GM23338 (cell line): Measurements from ENCODE around the gene BAIAP2. TPM values are rescaled to one million over a fixed set of nuclear protein-coding genes. Genes with fewer than 3 reads are reported as not detected.

Experiments
- ATAC-seq: fragments of 200-7000 bp; cut with Tn5 transposase; 3 replicates; pipeline ENCODE4 v1.9.1; 2020
- DNase-seq: peaks from one replicate; pipeline ENCODE4 v3.0.0-alpha.2; 2015; ENCODE audit warnings: low spot score
- H2AFZ ChIP-seq: fragments of 200-600 bp; sonication (generic); 2 replicates; pipeline ENCODE4 v1.8.0; 2016; ENCODE audit warnings: antibody characterized with exemption, mild to moderate bottlenecking, moderate library complexity
- H3F3A ChIP-seq: fragments of 200-600 bp; sonication (generic); replicated peaks from 2 replicates; pipeline ENCODE4 v1.8.0; 2017; ENCODE audit warnings: antibody characterized with exemption, mixed run types, low read depth
- H3K27ac ChIP-seq: fragments of 200-600 bp; sonication (generic); 2 replicates; pipeline ENCODE4 v1.6.1; 2016; ENCODE audit warnings: low read depth
- H3K27me3 ChIP-seq: fragments of 200-600 bp; sonication (generic); 2 replicates; pipeline ENCODE4 v1.8.0; 2016; ENCODE audit warnings: mild to moderate bottlenecking, mixed run types, moderate library complexity; ENCODE audit not compliant: insufficient read depth
- H3K36me3 ChIP-seq: fragments of 200-600 bp; sonication (generic); 2 replicates; pipeline ENCODE4 v1.8.0; 2016; ENCODE audit warnings: mild to moderate bottlenecking; ENCODE audit not compliant: insufficient read depth
- H3K4me1 ChIP-seq: fragments of 200-600 bp; sonication (generic); 2 replicates; pipeline ENCODE4 v1.8.0; 2016; ENCODE audit warnings: mild to moderate bottlenecking, moderate library complexity; ENCODE audit not compliant: insufficient read depth
- H3K4me2 ChIP-seq: fragments of 200-600 bp; sonication (generic); 2 replicates; pipeline ENCODE4 v1.7.1; 2017; ENCODE audit warnings: mixed run types
- H3K4me3 ChIP-seq: fragments of 200-600 bp; sonication (generic); 2 replicates; pipeline ENCODE4 v1.6.1; 2016; ENCODE audit warnings: mixed run types
- H3K79me2 ChIP-seq: fragments of 200-600 bp; sonication (generic); replicated peaks from 2 replicates; pipeline ENCODE4 v1.8.0; 2017; ENCODE audit warnings: mild to moderate bottlenecking; ENCODE audit not compliant: insufficient read depth
- H3K9me2 ChIP-seq: fragments of 200-600 bp; sonication (generic); 2 replicates; pipeline ENCODE4 v1.8.0; 2017; ENCODE audit not compliant: insufficient read depth
- H4K20me1 ChIP-seq: fragments of 200-600 bp; sonication (generic); replicated peaks from 2 replicates; pipeline ENCODE4 v1.8.0; 2017; ENCODE audit warnings: mild to moderate bottlenecking; ENCODE audit not compliant: insufficient read depth
- H3K27ac Mint-ChIP-seq: 2 replicates; pipeline ENCODE4 v1.8.0; 2020; ENCODE audit warnings: inconsistent platforms, mild to moderate bottlenecking, moderate library complexity, mixed read lengths
- H3K27me3 Mint-ChIP-seq: 3 replicates; pipeline ENCODE4 v1.8.0; 2022; ENCODE audit warnings: low read depth, mild to moderate bottlenecking, moderate library complexity, mixed read lengths, inconsistent platforms; ENCODE audit not compliant: insufficient read depth, poor library complexity
- H3K36me3 Mint-ChIP-seq: 3 replicates; pipeline ENCODE4 v1.8.0; 2021; ENCODE audit warnings: low read depth, mild to moderate bottlenecking, inconsistent platforms, moderate library complexity, mixed read lengths
- H3K4me1 Mint-ChIP-seq: 3 replicates; pipeline ENCODE4 v1.8.0; 2020; ENCODE audit warnings: mild to moderate bottlenecking, inconsistent platforms, mixed read lengths
- H3K4me3 Mint-ChIP-seq: 3 replicates; pipeline ENCODE4 v1.8.0; 2021; ENCODE audit warnings: moderate library complexity, mild to moderate bottlenecking, inconsistent platforms, mixed read lengths
- H3K9me3 Mint-ChIP-seq: 3 replicates; pipeline ENCODE4 v1.8.0; 2020; ENCODE audit warnings: moderate library complexity, mild to moderate bottlenecking, inconsistent platforms, mixed read lengths
- CREB1 ChIP-seq: fragments of 250-450 bp; sonication (Bioruptor Pico); IDR thresholded peaks from 2 replicates; pipeline ENCODE4 v1.5.0; 2020; ENCODE audit warnings: low read depth, mild to moderate bottlenecking, moderate library complexity
- EZH2 ChIP-seq: fragments of 200-600 bp; sonication (generic); IDR thresholded peaks from one replicate; pipeline ENCODE4 v1.8.0; 2017; ENCODE audit warnings: antibody characterized with exemption, mild to moderate bottlenecking, low read depth; ENCODE audit not compliant: unreplicated experiment
- EZH2phosphoT487 ChIP-seq: fragments of 200-600 bp; sonication (generic); IDR thresholded peaks from one replicate; pipeline ENCODE4 v1.8.1; 2018; ENCODE audit warnings: antibody characterized with exemption; ENCODE audit not compliant: unreplicated experiment
- JUNB ChIP-seq: IDR thresholded peaks from one replicate; pipeline ENCODE4 v1.6.1; 2016; ENCODE audit warnings: antibody characterized with exemption; ENCODE audit not compliant: unreplicated experiment
- NANOG ChIP-seq: IDR thresholded peaks from 2 replicates; pipeline ENCODE4 v1.6.1; 2016; ENCODE audit warnings: antibody characterized with exemption, borderline replicate concordance
- POLR2AphosphoS5 ChIP-seq: IDR thresholded peaks from 2 replicates; pipeline ENCODE4 v1.6.1; 2016; ENCODE audit warnings: antibody characterized with exemption, low read depth
- STAT1 ChIP-seq: IDR thresholded peaks from one replicate; pipeline ENCODE4 v1.6.1; 2016; ENCODE audit warnings: antibody characterized with exemption; ENCODE audit not compliant: unreplicated experiment
- ZNF114 ChIP-seq: fragments of 250-450 bp; sonication (Bioruptor Pico); IDR thresholded peaks from 2 replicates; pipeline ENCODE4 v1.5.0; 2020; ENCODE audit warnings: mild to moderate bottlenecking, moderate library complexity
- ZNF331 ChIP-seq: fragments of 250-450 bp; sonication (Bioruptor Pico); IDR thresholded peaks from 2 replicates; pipeline ENCODE4 v1.5.0; 2020; ENCODE audit warnings: low read depth, mild to moderate bottlenecking, moderate library complexity
- polyA plus RNA-seq: library from polyadenylated mRNA; unstranded; fragments of >200 nt; fragmentation: Nextera tagmentation; extraction: Ambion mirVana; gene quantifications from 2 replicates; pipeline ENCODE4 v1.2.1, GENCODE V29; 2016
- total RNA-seq: library from RNA; depleted of rRNA; stranded (reverse); fragments of >200 nt; shearing (Covaris generic); gene quantifications from 2 replicates; pipeline ENCODE4 v1.2.3, GENCODE V29; 2014
- TF ChIP-seq, protein P1 (sequence below): IDR thresholded peaks from one replicate; pipeline ENCODE4 v1.6.1; 2018; ENCODE audit warnings: antibody characterized with exemption; ENCODE audit not compliant: unreplicated experiment
- TF ChIP-seq, protein P2 (sequence below): IDR thresholded peaks from 2 replicates; pipeline ENCODE4 v1.6.1; 2016; ENCODE audit warnings: antibody characterized with exemption
- TF ChIP-seq, protein P3 (sequence below), 2 experiments: fragments of 200-600 bp in 1 of 2; sonication (generic) in 1 of 2; conservative IDR thresholded peaks; 2 replicates each; pipeline versions ENCODE4 v1.5.1 to v1.6.1; 2016 to 2017; ENCODE audit warnings: antibody characterized with exemption in 2 of 2, low read depth in 2 of 2, mild to moderate bottlenecking in 2 of 2, moderate library complexity in 1 of 2

BAIAP2 gene
- total and polyA plus RNA-seq, 2 experiments from 2014 or later = 21.7 to 22.7 TPM

DNA sequence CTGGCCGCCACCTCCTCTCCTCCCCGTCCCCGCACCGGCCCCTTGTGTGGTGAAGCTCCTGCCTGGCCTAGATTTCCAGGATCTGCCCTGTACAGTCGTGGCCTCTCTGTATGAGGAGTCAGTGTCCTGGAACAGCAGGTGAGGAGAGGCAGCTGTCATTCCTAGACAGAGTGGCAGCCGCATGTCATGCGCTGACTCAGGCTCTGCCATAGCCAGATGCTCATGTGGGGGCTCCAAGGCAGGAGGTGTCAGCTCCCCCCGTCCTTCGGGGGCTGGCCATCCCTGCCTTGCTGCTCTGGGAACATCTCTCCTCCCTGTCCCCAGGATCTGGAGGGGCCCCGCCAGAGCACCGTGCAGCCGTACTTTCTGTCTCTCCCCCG lies 60.4 kb downstream of the BAIAP2 start (continued):
- TF ChIP-seq, protein P1, sequence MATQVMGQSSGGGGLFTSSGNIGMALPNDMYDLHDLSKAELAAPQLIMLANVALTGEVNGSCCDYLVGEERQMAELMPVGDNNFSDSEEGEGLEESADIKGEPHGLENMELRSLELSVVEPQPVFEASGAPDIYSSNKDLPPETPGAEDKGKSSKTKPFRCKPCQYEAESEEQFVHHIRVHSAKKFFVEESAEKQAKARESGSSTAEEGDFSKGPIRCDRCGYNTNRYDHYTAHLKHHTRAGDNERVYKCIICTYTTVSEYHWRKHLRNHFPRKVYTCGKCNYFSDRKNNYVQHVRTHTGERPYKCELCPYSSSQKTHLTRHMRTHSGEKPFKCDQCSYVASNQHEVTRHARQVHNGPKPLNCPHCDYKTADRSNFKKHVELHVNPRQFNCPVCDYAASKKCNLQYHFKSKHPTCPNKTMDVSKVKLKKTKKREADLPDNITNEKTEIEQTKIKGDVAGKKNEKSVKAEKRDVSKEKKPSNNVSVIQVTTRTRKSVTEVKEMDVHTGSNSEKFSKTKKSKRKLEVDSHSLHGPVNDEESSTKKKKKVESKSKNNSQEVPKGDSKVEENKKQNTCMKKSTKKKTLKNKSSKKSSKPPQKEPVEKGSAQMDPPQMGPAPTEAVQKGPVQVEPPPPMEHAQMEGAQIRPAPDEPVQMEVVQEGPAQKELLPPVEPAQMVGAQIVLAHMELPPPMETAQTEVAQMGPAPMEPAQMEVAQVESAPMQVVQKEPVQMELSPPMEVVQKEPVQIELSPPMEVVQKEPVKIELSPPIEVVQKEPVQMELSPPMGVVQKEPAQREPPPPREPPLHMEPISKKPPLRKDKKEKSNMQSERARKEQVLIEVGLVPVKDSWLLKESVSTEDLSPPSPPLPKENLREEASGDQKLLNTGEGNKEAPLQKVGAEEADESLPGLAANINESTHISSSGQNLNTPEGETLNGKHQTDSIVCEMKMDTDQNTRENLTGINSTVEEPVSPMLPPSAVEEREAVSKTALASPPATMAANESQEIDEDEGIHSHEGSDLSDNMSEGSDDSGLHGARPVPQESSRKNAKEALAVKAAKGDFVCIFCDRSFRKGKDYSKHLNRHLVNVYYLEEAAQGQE = no peak
- TF ChIP-seq CREB1 (CRISPR knock-in tag) = no peak
- no peak for TF ChIP-seq STAT1
- TF ChIP-seq POLR2AphosphoS5 = no peak
- TF ChIP-seq NANOG = no peak
- TF ChIP-seq, protein P2, sequence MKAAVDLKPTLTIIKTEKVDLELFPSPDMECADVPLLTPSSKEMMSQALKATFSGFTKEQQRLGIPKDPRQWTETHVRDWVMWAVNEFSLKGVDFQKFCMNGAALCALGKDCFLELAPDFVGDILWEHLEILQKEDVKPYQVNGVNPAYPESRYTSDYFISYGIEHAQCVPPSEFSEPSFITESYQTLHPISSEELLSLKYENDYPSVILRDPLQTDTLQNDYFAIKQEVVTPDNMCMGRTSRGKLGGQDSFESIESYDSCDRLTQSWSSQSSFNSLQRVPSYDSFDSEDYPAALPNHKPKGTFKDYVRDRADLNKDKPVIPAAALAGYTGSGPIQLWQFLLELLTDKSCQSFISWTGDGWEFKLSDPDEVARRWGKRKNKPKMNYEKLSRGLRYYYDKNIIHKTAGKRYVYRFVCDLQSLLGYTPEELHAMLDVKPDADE = no peak
- TF ChIP-seq, protein P3, sequence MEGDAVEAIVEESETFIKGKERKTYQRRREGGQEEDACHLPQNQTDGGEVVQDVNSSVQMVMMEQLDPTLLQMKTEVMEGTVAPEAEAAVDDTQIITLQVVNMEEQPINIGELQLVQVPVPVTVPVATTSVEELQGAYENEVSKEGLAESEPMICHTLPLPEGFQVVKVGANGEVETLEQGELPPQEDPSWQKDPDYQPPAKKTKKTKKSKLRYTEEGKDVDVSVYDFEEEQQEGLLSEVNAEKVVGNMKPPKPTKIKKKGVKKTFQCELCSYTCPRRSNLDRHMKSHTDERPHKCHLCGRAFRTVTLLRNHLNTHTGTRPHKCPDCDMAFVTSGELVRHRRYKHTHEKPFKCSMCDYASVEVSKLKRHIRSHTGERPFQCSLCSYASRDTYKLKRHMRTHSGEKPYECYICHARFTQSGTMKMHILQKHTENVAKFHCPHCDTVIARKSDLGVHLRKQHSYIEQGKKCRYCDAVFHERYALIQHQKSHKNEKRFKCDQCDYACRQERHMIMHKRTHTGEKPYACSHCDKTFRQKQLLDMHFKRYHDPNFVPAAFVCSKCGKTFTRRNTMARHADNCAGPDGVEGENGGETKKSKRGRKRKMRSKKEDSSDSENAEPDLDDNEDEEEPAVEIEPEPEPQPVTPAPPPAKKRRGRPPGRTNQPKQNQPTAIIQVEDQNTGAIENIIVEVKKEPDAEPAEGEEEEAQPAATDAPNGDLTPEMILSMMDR (conservative IDR thresholded peaks at IDR 0.05; ENCODE audit: low read depth in 2 of 2) = no peak
- no peak for TF ChIP-seq ZNF331
- TF ChIP-seq ZNF114 (CRISPR knock-in tag) = no peak
- TF ChIP-seq JUNB = no peak

DNA sequence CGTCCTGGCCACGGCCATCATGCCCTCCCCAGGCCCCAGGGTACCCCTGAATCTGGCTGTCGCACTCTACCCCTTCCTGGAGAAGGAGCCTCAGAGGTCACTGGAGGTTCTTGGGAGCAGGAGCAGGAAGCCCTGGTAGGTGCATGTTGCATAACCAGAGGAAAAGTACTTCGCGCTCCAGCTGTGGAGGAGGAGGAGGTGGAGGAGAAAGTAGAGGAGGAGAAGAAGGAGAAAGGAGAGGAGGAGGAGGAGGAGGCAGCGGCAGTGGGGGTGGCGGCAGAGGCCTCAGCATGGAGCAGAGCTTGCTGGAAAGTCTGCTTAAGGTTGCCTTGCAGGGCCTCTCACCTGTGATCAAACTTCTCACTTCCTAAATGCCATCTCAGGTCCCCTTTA lies 61.8 kb downstream of the BAIAP2 start:
- no peak overlapping the region for H3K4me3 ChIP-seq
- no peak overlapping the region for H3K4me2 ChIP-seq
- no peak overlapping the region for H2AFZ ChIP-seq
- no peaks in the 10 kb centered on the region for H4K20me1 ChIP-seq
- H3F3A ChIP-seq = no peaks in the 10 kb centered on the region
- no peak overlapping the region for H3K4me3 Mint-ChIP-seq
- H3K9me2 ChIP-seq = no peaks in the 10 kb centered on the region
- H3K27me3 ChIP-seq = no peaks in the 10 kb centered on the region
- H3K27ac Mint-ChIP-seq = peak overlapping the region; percentile 62; the same call in 1 of the 2 replicates
- peaks cover 25% of the 10 kb centered on the region for H3K27me3 Mint-ChIP-seq
- ATAC-seq = no peak
- H3K4me1 Mint-ChIP-seq = peaks cover 27% of the 10 kb centered on the region
- H3K9me3 Mint-ChIP-seq = no peaks in the 10 kb centered on the region
- TF ChIP-seq ZNF331 = no peak
- TF ChIP-seq EZH2 = no peak
- no peak for TF ChIP-seq STAT1
- TF ChIP-seq JUNB = no peak
- TF ChIP-seq, protein P2 = no peak
- TF ChIP-seq EZH2phosphoT487 = no peak
- no peak for TF ChIP-seq CREB1 (CRISPR knock-in tag)
- TF ChIP-seq, protein P1 = no peak
- TF ChIP-seq ZNF114 (CRISPR knock-in tag) = no peak
- no peaks in the 10 kb centered on the region for H3K36me3 ChIP-seq
- H3K4me1 ChIP-seq = peaks cover 6% of the 10 kb centered on the region; the same call in 1 of the 2 replicates
- no peak overlapping the region for H3K27ac ChIP-seq
- no peaks in the 10 kb centered on the region for H3K79me2 ChIP-seq
- no peak for DNase-seq
- H3K36me3 Mint-ChIP-seq = no peaks in the 10 kb centered on the region
